SK-N-MC (cell line): ENCODE measurements around the gene LLGL1.

Experiments used
- DNase-seq: peaks from one replicate; pipeline ENCODE4 v3.0.0-alpha.2; 2011; ENCODE audit warnings: low read depth, low spot score
- H3K27ac ChIP-seq: fragments of 200-600 bp; sonication (generic); 2 replicates; pipeline ENCODE4 v1.5.1; 2016; ENCODE audit warnings: mixed run types
- H3K36me3 ChIP-seq: fragments of 200-600 bp; sonication (generic); 2 replicates; pipeline ENCODE4 v1.6.1; 2017; ENCODE audit warnings: antibody characterized with exemption, low read length, mixed read lengths; ENCODE audit not compliant: insufficient read depth
- H3K4me3 ChIP-seq: fragments of 200-600 bp; sonication (generic); 2 replicates; pipeline ENCODE4 v1.5.1; 2016
- H3K9ac ChIP-seq: fragments of 200-600 bp; sonication (generic); 2 replicates; pipeline ENCODE4 v1.8.0; 2017; ENCODE audit warnings: mixed run types, mixed read lengths; ENCODE audit not compliant: insufficient read length
- H3K9me3 ChIP-seq: fragments of 200-600 bp; sonication (generic); 2 replicates; pipeline ENCODE4 v1.6.1; 2017; ENCODE audit warnings: low read depth, mild to moderate bottlenecking, antibody characterized with exemption, low read length, moderate library complexity, mixed read lengths
- EZH2 ChIP-seq: fragments of 200-600 bp; sonication (generic); IDR thresholded peaks from one replicate; pipeline ENCODE4 v1.6.1; 2017; ENCODE audit warnings: antibody characterized with exemption
- FOXP2 ChIP-seq: optimal IDR thresholded peaks from 2 replicates; pipeline ENCODE3; 2011; ENCODE audit warnings: mild to moderate bottlenecking, moderate library complexity; ENCODE audit not compliant: insufficient read depth; ENCODE audit errors: extremely low read length, control extremely low read depth
- POLR2AphosphoS5 ChIP-seq: IDR thresholded peaks from 2 replicates; pipeline ENCODE4 v1.6.1; 2012; ENCODE audit warnings: mild to moderate bottlenecking, low read depth, low read length, borderline replicate concordance

Gene LLGL1

DNA sequence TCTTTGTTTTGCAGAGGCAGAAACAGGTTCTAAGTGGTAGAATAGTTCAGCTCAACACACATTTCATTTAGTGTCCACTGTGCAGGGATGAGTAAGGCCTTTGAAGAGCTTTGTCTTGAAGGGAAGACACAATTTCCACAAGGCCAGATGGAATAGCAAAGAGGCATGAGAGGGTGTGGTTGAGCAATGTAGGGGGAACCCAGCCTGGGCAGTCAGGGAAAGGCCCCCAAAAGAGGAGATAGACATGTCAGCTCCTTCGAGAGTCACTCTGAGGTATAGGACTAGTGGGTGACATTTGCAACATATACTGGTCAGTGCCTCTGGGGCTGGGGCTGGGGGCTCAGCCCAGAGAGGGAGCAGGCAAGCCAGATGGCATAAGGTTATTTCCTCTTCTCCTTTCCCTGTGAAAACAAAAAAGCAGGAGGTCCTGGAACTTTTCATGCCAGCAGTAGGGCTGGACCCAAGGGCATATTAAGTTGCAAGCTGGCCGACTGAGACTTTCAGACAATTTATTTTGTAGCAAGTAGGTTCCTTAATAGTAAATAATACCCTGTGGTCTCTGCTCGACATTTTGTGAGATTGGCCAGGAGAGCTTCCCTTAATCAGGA, 34.7 kb upstream of the LLGL1 start:
- peaks cover 55% of the 10 kb centered on the region for H3K36me3 ChIP-seq
- no peaks in the 10 kb centered on the region for H3K9me3 ChIP-seq
- TF ChIP-seq FOXP2 (no peak), EZH2 (no peak), POLR2AphosphoS5 (no peak)
- H3K4me3 ChIP-seq, result no peak overlapping the region
- no peak for DNase-seq
- no peak overlapping the region for H3K9ac ChIP-seq
- H3K27ac ChIP-seq, result no peak overlapping the region

- Histone ChIP-seq H3K9me3 (no peaks in the 10 kb centered on the region), H3K27ac (no peak overlapping the region), H3K4me3 (no peak overlapping the region), H3K9ac (no peak overlapping the region), H3K36me3 (peaks cover 60% of the 10 kb centered on the region)
- DNase-seq, result no peak
- TF ChIP-seq EZH2, result no peak
- TF ChIP-seq POLR2AphosphoS5, result no peak
These were observed 34.2 kb upstream of the LLGL1 start for GRCh38 chr17:18191236-18191667.

DNA sequence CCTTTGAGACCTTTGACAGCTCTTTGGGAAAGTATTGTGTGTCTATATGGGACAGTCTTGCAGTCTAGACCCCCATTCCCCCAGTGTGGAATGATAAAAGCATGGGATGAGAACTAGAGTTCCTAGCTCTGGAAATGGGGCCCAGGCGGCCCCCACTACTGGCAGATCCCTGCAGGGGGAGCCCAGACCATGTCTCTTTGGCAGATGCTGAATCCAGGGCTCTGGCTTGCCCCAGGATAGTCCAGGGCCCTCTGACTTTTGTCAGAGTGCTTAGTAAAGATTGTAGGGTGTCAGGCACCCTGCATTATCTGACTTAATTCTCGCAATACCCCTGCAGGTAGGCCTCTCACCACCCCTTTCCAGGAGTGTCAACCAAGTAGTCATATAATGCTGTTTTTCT, 33.5 kb upstream of the LLGL1 start:
- H3K36me3 ChIP-seq, result peaks cover 64% of the 10 kb centered on the region
- no peaks in the 10 kb centered on the region for H3K9me3 ChIP-seq
- no peak for DNase-seq
- H3K9ac ChIP-seq, result no peak overlapping the region
- TF ChIP-seq POLR2AphosphoS5, result no peak
- no peak for TF ChIP-seq EZH2
- TF ChIP-seq FOXP2, result no peak
- no peak overlapping the region for H3K27ac ChIP-seq
- no peak overlapping the region for H3K4me3 ChIP-seq

DNA sequence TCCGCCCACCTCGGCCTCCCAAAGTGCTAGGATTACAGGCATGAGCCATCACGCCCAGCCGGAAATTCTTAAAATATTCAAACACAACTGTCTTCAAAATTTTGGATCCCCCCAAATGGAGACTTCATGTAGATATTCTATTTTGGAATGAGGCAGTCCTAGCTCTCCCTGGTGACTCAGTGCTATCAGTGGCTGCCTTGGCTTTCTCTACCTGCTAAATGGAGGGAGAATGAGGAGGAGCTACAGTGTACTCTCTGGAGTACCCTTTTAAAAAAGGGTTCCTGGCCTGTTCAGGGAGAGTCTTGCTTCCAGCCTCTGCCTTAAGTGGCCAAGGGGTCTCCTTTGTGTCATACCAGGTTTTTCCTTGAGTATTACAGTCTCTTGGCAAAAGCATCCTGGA, 31.0 kb upstream of the LLGL1 start:
- TF ChIP-seq FOXP2 (no peak), EZH2 (no peak), POLR2AphosphoS5 (no peak)
- DNase-seq, result no peak
- no peak overlapping the region for H3K27ac ChIP-seq
- H3K9ac ChIP-seq, result no peak overlapping the region
- no peak overlapping the region for H3K4me3 ChIP-seq
- H3K36me3 ChIP-seq, result peaks cover 69% of the 10 kb centered on the region
- H3K9me3 ChIP-seq, result no peaks in the 10 kb centered on the region

- Histone ChIP-seq H3K9ac (no peak overlapping the region), H3K4me3 (no peak overlapping the region), H3K36me3 (peaks cover 67% of the 10 kb centered on the region), H3K27ac (no peak overlapping the region), H3K9me3 (no peaks in the 10 kb centered on the region)
- no peak for TF ChIP-seq FOXP2
- no peak for TF ChIP-seq EZH2
- no peak for TF ChIP-seq POLR2AphosphoS5
- DNase-seq, result no peak
These were observed 30.6 kb upstream of the LLGL1 start for GRCh38 chr17:18194804-18195203.

DNA sequence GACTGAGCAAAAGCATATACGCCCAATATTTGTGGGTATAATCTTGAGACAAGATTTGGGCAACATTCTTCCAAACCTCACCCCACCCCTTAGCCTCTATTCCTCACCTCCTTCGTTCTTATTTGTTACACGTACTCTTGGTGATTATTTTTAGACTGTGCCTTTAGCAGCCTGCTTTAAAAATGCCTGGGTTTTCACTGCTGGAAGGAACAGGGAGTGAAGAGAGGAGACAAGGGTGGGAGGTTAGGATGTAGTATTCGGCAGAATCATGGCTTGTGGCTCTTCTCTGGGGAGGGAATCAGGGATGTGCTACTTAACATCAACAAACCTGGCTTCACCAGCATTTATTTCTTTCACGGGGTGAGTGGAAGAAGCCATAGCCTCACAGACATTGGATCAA, 30.2 kb upstream of the LLGL1 start:
- TF ChIP-seq FOXP2, result no peak
- no peak for TF ChIP-seq POLR2AphosphoS5
- no peak for TF ChIP-seq EZH2
- no peak for DNase-seq
- H3K36me3 ChIP-seq, result peaks cover 64% of the 10 kb centered on the region
- H3K9ac ChIP-seq, result no peak overlapping the region
- H3K27ac ChIP-seq, result no peak overlapping the region
- no peaks in the 10 kb centered on the region for H3K9me3 ChIP-seq
- no peak overlapping the region for H3K4me3 ChIP-seq

GRCh38 chr17:18197535-18198194, 27.8 kb upstream of the LLGL1 start:
- Histone ChIP-seq H3K36me3 (peaks cover 61% of the 10 kb centered on the region), H3K9ac (no peak overlapping the region), H3K9me3 (no peaks in the 10 kb centered on the region), H3K4me3 (no peak overlapping the region), H3K27ac (no peak overlapping the region)
- no peak for TF ChIP-seq EZH2
- TF ChIP-seq POLR2AphosphoS5, result no peak
- no peak for TF ChIP-seq FOXP2
- no peak for DNase-seq

DNA sequence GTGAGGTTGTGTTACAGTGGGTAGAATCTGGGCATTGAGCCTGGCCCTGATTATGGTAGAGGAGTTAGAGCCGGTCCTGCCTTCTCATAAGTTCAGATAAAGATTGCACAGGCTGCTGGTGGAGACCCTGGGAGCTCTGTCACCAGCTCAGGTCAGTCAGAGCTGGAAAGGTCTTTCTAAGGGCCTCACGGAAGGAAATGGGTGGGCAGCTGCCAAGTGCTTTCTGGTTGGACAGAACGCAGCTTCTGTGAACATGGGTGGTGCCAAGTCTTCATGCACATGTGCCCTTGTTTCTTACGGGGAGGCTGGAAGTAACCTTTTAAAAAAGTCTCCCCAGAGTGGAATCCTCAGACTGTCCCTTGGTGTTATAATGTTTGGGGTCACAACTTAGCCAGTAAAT, 26.9 kb upstream of the LLGL1 start:
- no peak for DNase-seq
- Histone ChIP-seq H3K36me3 (peaks cover 61% of the 10 kb centered on the region), H3K4me3 (no peak overlapping the region), H3K9me3 (no peaks in the 10 kb centered on the region), H3K27ac (no peak overlapping the region), H3K9ac (no peak overlapping the region)
- TF ChIP-seq POLR2AphosphoS5 (no peak), EZH2 (no peak), FOXP2 (no peak)

GRCh38 chr17:18201108-18201507, 24.3 kb upstream of the LLGL1 start:
- no peaks in the 10 kb centered on the region for H3K9me3 ChIP-seq
- TF ChIP-seq POLR2AphosphoS5 (no peak), EZH2 (no peak), FOXP2 (no peak)
- H3K27ac ChIP-seq, result no peak overlapping the region
- DNase-seq, result no peak
- peaks cover 56% of the 10 kb centered on the region for H3K36me3 ChIP-seq
- no peak overlapping the region for H3K4me3 ChIP-seq
- no peak overlapping the region for H3K9ac ChIP-seq
